IMR-90 (cell line): ENCODE data around the gene CDK5R2. TPM values are rescaled to one million over a fixed set of nuclear protein-coding genes. Genes with fewer than 3 reads are reported as not detected.

ENCODE experiments used
- ATAC-seq: fragments of 200-7000 bp; cut with Tn5 transposase; 2 replicates; pipeline ENCODE4 v1.9.1; 2020; ENCODE audit warnings: low read depth, mild to moderate bottlenecking, moderate library complexity
- BruUV-seq: library from RNA; stranded (reverse); fragments of 400-500 nt; replicated peaks from 2 replicates; lab custom pipeline; 2021; lab: Mats Ljungman, UMichigan
- CTCF ChIA-PET: fragments of 300-600 bp; formaldehyde crosslinking; extraction: SDS; loops from one replicate; lab custom pipeline; 2021; ENCODE audit warnings: antibody characterized with exemption; lab: Yijun Ruan, JAX
- POLR2A ChIA-PET: fragments of 300-600 bp; sonication (Branson Sonifier 250); formaldehyde crosslinking; loops from one replicate; lab custom pipeline; 2022; ENCODE audit warnings: antibody characterized with exemption; ENCODE audit not compliant: unreplicated experiment; lab: Charles Lee
- DNase-seq: peaks from one replicate; pipeline ENCODE4 v3.0.0; 2013
- H2AFZ ChIP-seq: replicated peaks from 2 replicates; pipeline ENCODE3; 2013; ENCODE audit warnings: low read length, mild to moderate bottlenecking; ENCODE audit not compliant: poor library complexity
- H2AK5ac ChIP-seq: 2 replicates; pipeline ENCODE4 v1.6.1; 2013; ENCODE audit warnings: low read depth, low read length, inconsistent platforms
- H2AK9ac ChIP-seq: replicated peaks from 2 replicates; pipeline ENCODE3; 2013; ENCODE audit warnings: mild to moderate bottlenecking, low read depth, low read length, moderate library complexity; ENCODE audit not compliant: poor library complexity
- H2BK120ac ChIP-seq: 2 replicates; pipeline ENCODE4 v1.6.1; 2013; ENCODE audit warnings: low read depth, low read length, inconsistent platforms
- H2BK15ac ChIP-seq: 3 replicates; pipeline ENCODE4 v1.6.1; 2013; ENCODE audit warnings: low read depth, low read length, inconsistent platforms
- H2BK20ac ChIP-seq: 2 replicates; pipeline ENCODE4 v1.6.1; 2013; ENCODE audit warnings: low read depth, mild to moderate bottlenecking, inconsistent platforms, low read length, moderate library complexity
- H2BK5ac ChIP-seq: 2 replicates; pipeline ENCODE4 v1.6.1; 2013; ENCODE audit warnings: mild to moderate bottlenecking, low read depth, low read length, inconsistent platforms; ENCODE audit not compliant: poor library complexity, severe bottlenecking
- H3K14ac ChIP-seq: replicated peaks from 2 replicates; pipeline ENCODE4 v1.6.1; 2013; ENCODE audit warnings: low read depth, low read length, inconsistent platforms
- H3K18ac ChIP-seq: 2 replicates; pipeline ENCODE4 v1.6.1; 2013; ENCODE audit warnings: low read depth, low read length, control low read depth
- H3K23ac ChIP-seq: 2 replicates; pipeline ENCODE4 v1.6.1; 2013; ENCODE audit warnings: low read depth, low read length, inconsistent platforms
- H3K27ac ChIP-seq: 2 replicates; pipeline ENCODE4 v1.5.1; 2013; ENCODE audit warnings: mild to moderate bottlenecking, control low read depth, low read length; ENCODE audit not compliant: insufficient read depth
- H3K27me3 ChIP-seq: 2 replicates; pipeline ENCODE4 v1.6.1; 2013; ENCODE audit warnings: low read length; ENCODE audit not compliant: control insufficient read depth, insufficient read depth
- H3K36me3 ChIP-seq: 2 replicates; pipeline ENCODE4 v1.6.1; 2013; ENCODE audit warnings: low read length, mixed read lengths; ENCODE audit not compliant: control insufficient read depth, insufficient read depth
- H3K4ac ChIP-seq: 2 replicates; pipeline ENCODE4 v1.6.1; 2013; ENCODE audit warnings: low read depth, low read length, inconsistent platforms
- H3K4me1 ChIP-seq: 2 replicates; pipeline ENCODE4 v1.6.1; 2013; ENCODE audit warnings: low read length, mixed read lengths; ENCODE audit not compliant: control insufficient read depth, insufficient read depth
- H3K4me2 ChIP-seq: 2 replicates; pipeline ENCODE4 v1.6.1; 2013; ENCODE audit warnings: low read depth, mild to moderate bottlenecking, control low read depth, low read length, moderate library complexity
- H3K4me3 ChIP-seq: 2 replicates; pipeline ENCODE4 v1.5.1; 2013; ENCODE audit warnings: low read depth, mild to moderate bottlenecking, control low read depth, low read length, moderate library complexity; ENCODE audit not compliant: insufficient read depth
- H3K56ac ChIP-seq: 2 replicates; pipeline ENCODE4 v1.6.1; 2013; ENCODE audit warnings: low read length, inconsistent platforms; ENCODE audit not compliant: insufficient read depth; ENCODE audit errors: extremely low read depth
- H3K79me1 ChIP-seq, 2 experiments: 2 replicates each; pipeline ENCODE4 v1.6.1; 2013; ENCODE audit warnings: low read length in 2 of 2, inconsistent platforms in 1 of 2, low read depth in 1 of 2
- H3K9ac ChIP-seq: 2 replicates; pipeline ENCODE4 v1.6.1; 2013; ENCODE audit warnings: low read depth, low read length, control low read depth
- H3K9me1 ChIP-seq: 2 replicates; pipeline ENCODE4 v1.6.1; 2013; ENCODE audit warnings: low read length, inconsistent platforms; ENCODE audit not compliant: insufficient read depth
- H3K9me3 ChIP-seq: 2 replicates; pipeline ENCODE4 v1.6.1; 2013; ENCODE audit warnings: low read length; ENCODE audit not compliant: control insufficient read depth, insufficient read depth
- H4K20me1 ChIP-seq: 2 replicates; pipeline ENCODE4 v1.6.1; 2013; ENCODE audit warnings: low read length, inconsistent platforms; ENCODE audit not compliant: insufficient read depth
- H4K5ac ChIP-seq: 2 replicates; pipeline ENCODE4 v1.6.1; 2013; ENCODE audit warnings: mild to moderate bottlenecking, low read depth, low read length, control low read depth
- H4K8ac ChIP-seq, 2 experiments: 2 replicates each; pipeline ENCODE4 v1.6.1; 2013; ENCODE audit warnings: low read depth in 2 of 2, low read length in 2 of 2, control low read depth in 1 of 2, inconsistent platforms in 1 of 2
- H4K91ac ChIP-seq: 2 replicates; pipeline ENCODE4 v1.6.1; 2013; ENCODE audit warnings: low read depth, low read length, inconsistent platforms; ENCODE audit not compliant: insufficient read depth
- FOS ChIP-seq: fragments of 150-350 bp; IDR thresholded peaks from 2 replicates; pipeline ENCODE4 v1.6.1; 2016; ENCODE audit warnings: low read depth, low read length
- MAFK ChIP-seq: IDR thresholded peaks from 2 replicates; pipeline ENCODE4 v1.6.1; 2012; ENCODE audit warnings: low read depth, low read length, improper control_type of control experiment
- RAD21 ChIP-seq: IDR thresholded peaks from 2 replicates; pipeline ENCODE4 v1.6.1; 2012; ENCODE audit warnings: low read length, improper control_type of control experiment
- RCOR1 ChIP-seq: IDR thresholded peaks from 2 replicates; pipeline ENCODE4 v1.6.1; 2012; ENCODE audit warnings: mild to moderate bottlenecking, low read length, improper control_type of control experiment; ENCODE audit not compliant: insufficient replicate concordance
- SMC3 ChIP-seq: fragments of 150-350 bp; IDR thresholded peaks from 2 replicates; pipeline ENCODE4 v1.6.1; 2016; ENCODE audit warnings: low read depth, mild to moderate bottlenecking, antibody characterized with exemption, low read length, moderate library complexity
- WGBS, 2 experiments: methylation state at CpG; one replicate each; pipeline versions ENCODE4 v1.1.5 to v1.1.7; 2013; ENCODE audit warnings: missing lambda C conversion rate in 2 of 2; ENCODE audit not compliant: insufficient read length in 1 of 2; ENCODE audit errors: extremely low coverage in 2 of 2; 5-methylcytosine and 5-hydroxymethylcytosine counted together
- dilution Hi-C: fragments of 300-500 bp; cut with HindIII; formaldehyde crosslinking; loops from one replicate; pipeline ENCODE4 v1.14.3; 2018; ENCODE audit warnings: low sequenced_read_pairs; ENCODE audit not compliant: unreplicated experiment
- in situ Hi-C: fragments of 300-500 bp; cut with MboI; formaldehyde crosslinking; loops from 3 replicates; pipeline ENCODE4 v1.14.3; 2019; ENCODE audit warnings: low sequenced_read_pairs, inconsistent platforms, mixed read lengths
- intact Hi-C: fragments of 100-400 bp; cut with micrococcal nuclease; formaldehyde crosslinking; loops from 2 replicates; pipeline ENCODE4 v1.10.0; 2022
- polyA plus RNA-seq, 3 experiments: library from polyadenylated mRNA; depleted of rRNA; stranded (reverse); fragments of >200 nt; gene quantifications; 2 replicates each; pipeline ENCODE4 v1.2.3, GENCODE V29; 2012; ENCODE audit warnings: low replicate concordance in 1 of 3
- total RNA-seq: library from RNA; depleted of rRNA; stranded (reverse); fragments of >200 nt; gene quantifications from 2 replicates; pipeline ENCODE4 v1.2.3, GENCODE V29; 2012

The CDK5R2 gene
- total and polyA plus RNA-seq, 2 of the 4 experiments (the other 2 are of a cell fraction) = not detected

DNA sequence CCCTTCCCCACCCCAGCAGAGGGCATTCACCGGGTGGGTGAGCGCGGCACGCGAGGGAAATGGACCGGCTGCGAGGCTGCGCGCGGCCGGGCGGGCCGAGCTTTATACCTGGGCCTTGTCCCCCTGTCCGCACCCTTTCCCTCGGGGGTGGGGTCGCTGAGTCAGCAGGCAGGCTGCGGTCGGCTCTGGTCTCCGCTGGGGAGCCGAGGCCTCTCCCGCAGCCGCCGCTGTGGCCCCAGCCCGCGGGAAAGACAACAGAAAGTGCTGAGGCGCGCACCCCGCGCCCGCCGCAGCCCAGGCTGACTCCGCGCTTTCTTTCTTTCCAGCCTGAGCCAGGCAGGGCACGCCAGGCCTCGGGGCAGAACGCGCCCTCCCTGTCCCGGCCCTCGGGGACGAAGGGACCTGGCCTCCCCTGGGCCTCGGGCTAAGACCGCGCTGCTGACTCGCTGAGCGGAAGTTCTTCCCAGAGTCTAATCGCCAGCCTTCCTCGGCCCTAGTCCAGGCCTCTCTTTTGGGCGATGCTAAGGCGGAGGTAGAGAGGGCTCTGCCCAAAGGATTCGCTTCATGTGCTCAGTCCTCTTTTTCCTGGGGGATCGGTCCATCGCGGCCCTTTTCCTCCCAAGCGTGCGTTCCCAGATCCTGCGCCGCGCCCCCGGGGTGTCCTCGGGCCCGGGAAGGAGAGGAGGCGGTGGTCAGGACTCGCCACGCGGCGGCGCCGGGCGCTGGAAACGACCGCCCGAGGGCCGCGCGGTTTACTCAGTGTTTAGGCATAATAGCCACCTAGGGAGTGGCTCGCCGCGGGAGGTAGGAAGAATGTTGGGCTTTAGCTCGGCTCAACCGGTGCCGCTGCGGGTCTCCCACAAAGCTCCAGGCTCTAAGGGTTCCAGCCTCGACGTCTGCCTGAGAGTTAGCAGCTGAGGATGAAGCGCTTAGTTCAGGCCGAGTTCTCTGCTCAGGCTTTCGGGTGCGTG is 34.2 kb downstream of the CDK5R2 start, which contains the start of gene CRYBA2:
CRYBA2 (minus strand) TSS at position 78 of the 971 bp plus-strand sequence. CDS start 246 bp downstream, outside the sequence.
- H3K27me3 ChIP-seq = peaks cover 88% of the 10 kb centered on the region
- H3K27ac ChIP-seq = no peak within 1 kb of the TSS
- H3K4me3 ChIP-seq = peak within 1 kb of the TSS; percentile 17; the same call in 1 of the 2 replicates

More for the DNA sequence above, 34.2 kb downstream of the CDK5R2 start, which contains the start of gene CRYBA2:
- H2AK5ac ChIP-seq = no peak within 1 kb of the TSS
- dilution Hi-C loops = no loop called here
- H4K8ac ChIP-seq = no peak within 1 kb of the TSS
- H3K56ac ChIP-seq = no peak within 1 kb of the TSS
- peak within 1 kb of the TSS; percentile 81 for H2AFZ ChIP-seq
- in situ Hi-C loops = no loop called here
- no peaks in the 10 kb centered on the region for H3K79me1 ChIP-seq
- H4K91ac ChIP-seq = no peak within 1 kb of the TSS
- TF ChIP-seq RCOR1 = no peak
- no peak for TF ChIP-seq SMC3
- no peak for TF ChIP-seq FOS
- TF ChIP-seq RAD21 = no peak
- 0 out of 2 replicates have a peak, but pooled peaks have one; percentile 4 for TF ChIP-seq MAFK
- peaks cover 3% of the 10 kb centered on the region; the same call in 1 of the 2 replicates for H3K9me1 ChIP-seq
- no peak within 1 kb of the TSS for H3K4ac ChIP-seq
- no peaks in the 10 kb centered on the region; the same call in 1 of the 2 replicates for H4K20me1 ChIP-seq
- intact Hi-C loops = no loop called here
- no peak within 1 kb of the TSS for H3K18ac ChIP-seq
- no peaks in the 10 kb centered on the region for H3K9me3 ChIP-seq
- WGBS, 2 experiments = 3% methylated on average over 44 of the region's 88 CpGs; no CpG with 5 or more reads in 1 of the 2 experiments
- H3K4me1 ChIP-seq = no peaks in the 10 kb centered on the region; the same call in 1 of the 2 replicates
- BruUV-seq = no TSS peak
- no peak within 1 kb of the TSS for H3K23ac ChIP-seq
- POLR2A ChIA-PET = no interaction called here
- H3K14ac ChIP-seq = no peak within 1 kb of the TSS
- no peaks in the 10 kb centered on the region for H3K36me3 ChIP-seq
- H2BK20ac ChIP-seq = no peak within 1 kb of the TSS
- H3K4me2 ChIP-seq = peak within 1 kb of the TSS; percentile 48
- no peak within 1 kb of the TSS for H3K9ac ChIP-seq
- no peak within 1 kb of the TSS for H2BK5ac ChIP-seq
- H2BK120ac ChIP-seq = no peak within 1 kb of the TSS
- CTCF ChIA-PET = interaction anchor here (0.6 to 1.9 kb wide), 3 partner anchors 14 to 161 kb away, joined by 4 to 8 read pairs (median 8); no protein-coding TSS in a partner anchor
- DNase-seq (no peak), ATAC-seq (peak; percentile 19; the same call in 1 of the 2 replicates)
- no peak within 1 kb of the TSS for H4K5ac ChIP-seq
- no peak within 1 kb of the TSS for H2BK15ac ChIP-seq
- peak within 1 kb of the TSS; percentile 70 for H2AK9ac ChIP-seq
